ENCODE results near the gene LIMS1. TPM values are rescaled to one million over a fixed set of nuclear protein-coding genes. Genes with fewer than 3 reads are reported as not detected.
"Not testable (repeated sequence)": the region's sequence is repeated elsewhere in the genome, so short reads cannot be mapped to it uniquely, and the experiment has no call there.

LIMS1 gene
- total RNA-seq: 100 to 1,000 TPM in 3 of 4 donors, 10 to 100 TPM in 1; 69.4 to 175 (median 155) TPM

- no peak for TF ChIP-seq CTCF (IDR thresholded peaks at IDR 0.05)
- DNase-seq (ENCODE audit: low spot score) (peak; percentile 84), ATAC-seq (ENCODE audit: low FRiP score) (peak; percentile 98)
Observed at GRCh38 chr2:108533832-108534583, at the start of gene LIMS1. Gene LIMS1, plus strand, starts transcription at chr2:108534470. Its CDS starts 93 bp downstream, at chr2:108534563.

- ATAC-seq (ENCODE audit: low FRiP score) (no peak), DNase-seq (ENCODE audit: low spot score) (no peak)
- no peak for TF ChIP-seq CTCF (IDR thresholded peaks at IDR 0.05)
Observed at GRCh38 chr2:108485253-108485652, 49.0 kb upstream of the LIMS1 start.

GRCh38 chr2:108490506-108491122 is 43.7 kb upstream of the LIMS1 start:
- DNase-seq (ENCODE audit: low spot score): no peak
- TF ChIP-seq CTCF (IDR thresholded peaks at IDR 0.05): no peak
- no peak for ATAC-seq (ENCODE audit: low FRiP score)

GRCh38 chr2:108491848-108492247 is 42.4 kb upstream of the LIMS1 start:
- no peak for DNase-seq (ENCODE audit: low spot score)
- TF ChIP-seq CTCF (IDR thresholded peaks at IDR 0.05): no peak
- no peak for ATAC-seq (ENCODE audit: low FRiP score)

GRCh38 chr2:108492364-108492763 is 41.9 kb upstream of the LIMS1 start:
- peak; percentile 70 for ATAC-seq (ENCODE audit: low FRiP score)
- no peak for TF ChIP-seq CTCF (IDR thresholded peaks at IDR 0.05)

GRCh38 chr2:108496167-108496566 is 38.1 kb upstream of the LIMS1 start:
- not testable (repeated sequence) for DNase-seq (ENCODE audit: low spot score); ATAC-seq (ENCODE audit: low FRiP score)

More at GRCh38 chr2:108492364-108492763, 41.9 kb upstream of the LIMS1 start:
- no peak for DNase-seq (ENCODE audit: low spot score)

- ATAC-seq (ENCODE audit: low FRiP score); DNase-seq (ENCODE audit: low spot score): not testable (repeated sequence)
Observed at GRCh38 chr2:108507620-108508019, 26.6 kb upstream of the LIMS1 start.

GRCh38 chr2:108512431-108512830 is 21.8 kb upstream of the LIMS1 start:
- DNase-seq (ENCODE audit: low spot score); ATAC-seq (ENCODE audit: low FRiP score): not testable (repeated sequence)

GRCh38 chr2:108514478-108514877 is 19.8 kb upstream of the LIMS1 start:
- not testable (repeated sequence) for DNase-seq (ENCODE audit: low spot score); ATAC-seq (ENCODE audit: low FRiP score)

GRCh38 chr2:108524688-108525087 is 9.6 kb upstream of the LIMS1 start:
- ATAC-seq (ENCODE audit: low FRiP score); DNase-seq (ENCODE audit: low spot score): not testable (repeated sequence)

- DNase-seq (ENCODE audit: low spot score); ATAC-seq (ENCODE audit: low FRiP score): not testable (repeated sequence)
Observed at GRCh38 chr2:108525258-108525657, 9.0 kb upstream of the LIMS1 start.

Data from omental fat pad (tissue), 4 donors.